Peyer's patch (tissue), 4 donors: ENCODE measurements around the gene ERC1. TPM values are rescaled to one million over a fixed set of nuclear protein-coding genes. Genes with fewer than 3 reads are reported as not detected.

Experiments
- DNase-seq, 3 donors: peaks; one replicate each; pipeline ENCODE4 v3.0.0-alpha.2; 2017 to 2019
- H3K27ac ChIP-seq, 4 donors: fragments of 200-600 bp; sonication (generic); one replicate each; pipeline ENCODE4 v1.5.1; 2016 to 2019
- H3K27me3 ChIP-seq, 2 donors: fragments of 200-600 bp; sonication (generic); one replicate each; pipeline ENCODE4 v1.5.1; 2019
- H3K36me3 ChIP-seq, 3 donors: fragments of 200-600 bp; sonication (generic); one replicate each; pipeline ENCODE4 v1.5.1; 2016 to 2019
- H3K4me1 ChIP-seq, 4 donors: fragments of 200-600 bp; sonication (generic); one replicate each; pipeline ENCODE4 v1.5.1; 2016 to 2019
- H3K4me3 ChIP-seq, 4 donors: fragments of 200-600 bp; sonication (generic); 1 replicate in 3 of 4; 2 replicates in 1 of 4; pipeline ENCODE4 v1.5.1; 2016 to 2019; ENCODE audit warnings: mild to moderate bottlenecking in 1 of 4
- H3K9me3 ChIP-seq, 4 donors: fragments of 200-600 bp; sonication (generic); one replicate each; pipeline ENCODE4 v1.5.1; 2016 to 2019; ENCODE audit warnings: mild to moderate bottlenecking in 1 of 4
- POLR2A ChIP-seq, 2 donors: fragments of 450-650 bp; IDR thresholded peaks; one replicate each; pipeline ENCODE4 v1.5.1; 2017; ENCODE audit warnings: antibody characterized with exemption in 2 of 2, mild to moderate bottlenecking in 2 of 2, moderate library complexity in 2 of 2
- total RNA-seq, 4 donors: library from RNA; depleted of rRNA; stranded (reverse); fragments of >200 nt; gene quantifications; one replicate each; pipeline ENCODE4 v1.1.0, GENCODE V29; 2016
- TF ChIP-seq, protein P1 (sequence below), 6 experiments: fragments of 450-650 bp in 4 of 6; fragments of 200-600 bp in 2 of 6; sonication (generic) in 1 of 6; IDR thresholded peaks; one replicate each; pipeline ENCODE4 v1.5.1; 2017 to 2019; ENCODE audit warnings: antibody characterized with exemption in 6 of 6, mild to moderate bottlenecking in 3 of 6, moderate library complexity in 1 of 6

ERC1 gene
- total RNA-seq, 4 donors from 2014 or later, result 26.5 to 184 (median 31.7) TPM

DNA sequence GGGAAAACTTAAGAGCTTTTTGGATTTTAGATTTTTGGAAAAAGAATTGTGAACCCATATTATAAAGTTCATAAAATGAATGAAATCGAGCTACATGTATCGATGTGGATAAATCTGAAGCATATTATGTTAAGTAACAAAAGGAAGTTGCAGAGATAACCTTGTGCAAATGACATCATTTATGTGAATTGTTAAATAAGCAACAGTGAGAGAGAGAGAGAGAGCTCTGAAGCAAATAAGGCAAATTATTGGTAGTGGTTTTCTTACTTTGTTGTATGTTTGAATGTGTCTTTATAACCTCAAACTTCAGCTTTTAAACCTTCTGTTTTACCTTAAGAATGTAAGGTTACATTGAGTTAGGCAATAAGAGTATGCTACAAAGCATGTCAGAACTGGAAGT is 78.8 kb downstream of the ERC1 start:
- no peaks in the 10 kb centered on the region for H3K9me3 ChIP-seq
- H3K36me3 ChIP-seq, result no peaks in the 10 kb centered on the region
- TF ChIP-seq, protein P1, sequence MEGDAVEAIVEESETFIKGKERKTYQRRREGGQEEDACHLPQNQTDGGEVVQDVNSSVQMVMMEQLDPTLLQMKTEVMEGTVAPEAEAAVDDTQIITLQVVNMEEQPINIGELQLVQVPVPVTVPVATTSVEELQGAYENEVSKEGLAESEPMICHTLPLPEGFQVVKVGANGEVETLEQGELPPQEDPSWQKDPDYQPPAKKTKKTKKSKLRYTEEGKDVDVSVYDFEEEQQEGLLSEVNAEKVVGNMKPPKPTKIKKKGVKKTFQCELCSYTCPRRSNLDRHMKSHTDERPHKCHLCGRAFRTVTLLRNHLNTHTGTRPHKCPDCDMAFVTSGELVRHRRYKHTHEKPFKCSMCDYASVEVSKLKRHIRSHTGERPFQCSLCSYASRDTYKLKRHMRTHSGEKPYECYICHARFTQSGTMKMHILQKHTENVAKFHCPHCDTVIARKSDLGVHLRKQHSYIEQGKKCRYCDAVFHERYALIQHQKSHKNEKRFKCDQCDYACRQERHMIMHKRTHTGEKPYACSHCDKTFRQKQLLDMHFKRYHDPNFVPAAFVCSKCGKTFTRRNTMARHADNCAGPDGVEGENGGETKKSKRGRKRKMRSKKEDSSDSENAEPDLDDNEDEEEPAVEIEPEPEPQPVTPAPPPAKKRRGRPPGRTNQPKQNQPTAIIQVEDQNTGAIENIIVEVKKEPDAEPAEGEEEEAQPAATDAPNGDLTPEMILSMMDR (IDR thresholded peaks at IDR 0.05), result no peak
- no peak for TF ChIP-seq POLR2A (IDR thresholded peaks at IDR 0.05)
- H3K27ac ChIP-seq, result no peak overlapping the region
- DNase-seq, result no peak
- no peaks in the 10 kb centered on the region for H3K27me3 ChIP-seq
- no peak overlapping the region for H3K4me3 ChIP-seq
- no peaks in the 10 kb centered on the region for H3K4me1 ChIP-seq

DNA sequence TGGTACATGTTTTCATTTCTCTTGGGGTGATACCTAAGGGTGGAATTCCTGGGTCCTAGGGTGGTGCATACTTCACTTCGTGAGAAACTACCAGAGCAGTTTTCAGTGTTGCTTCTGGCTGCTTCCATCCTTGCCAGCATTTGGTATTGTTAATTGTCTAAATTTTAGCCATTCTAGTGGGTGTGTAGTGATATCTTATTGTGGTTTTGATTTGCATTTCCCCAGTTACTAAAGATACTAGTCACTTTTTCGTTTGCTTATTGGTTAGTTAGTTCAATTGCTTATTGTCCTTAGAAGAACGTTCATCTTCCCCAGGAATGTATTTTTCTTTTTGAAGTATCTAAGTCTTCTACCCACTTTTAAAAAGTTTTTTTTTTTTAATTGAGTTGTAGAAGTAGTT is 80.2 kb downstream of the ERC1 start:
- no peak for DNase-seq

DNA sequence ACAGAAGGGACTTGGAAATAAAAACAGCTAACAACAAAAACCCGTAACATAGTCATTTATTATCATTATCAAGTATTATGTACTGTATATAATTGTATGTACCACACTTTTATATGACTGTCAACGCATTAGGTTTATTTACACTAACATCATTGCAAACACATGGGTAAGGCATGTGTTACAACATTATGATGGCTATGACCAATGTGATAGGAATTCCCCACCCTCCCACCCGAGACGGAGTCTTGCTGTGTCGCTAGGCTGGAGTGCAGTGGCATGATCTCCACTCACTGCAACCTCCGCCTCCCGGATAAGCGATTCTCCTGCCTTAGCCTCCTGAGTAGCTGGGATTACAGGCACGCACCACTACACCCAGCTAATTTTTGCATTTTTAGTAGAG is 82.6 kb downstream of the ERC1 start:
- Histone ChIP-seq H3K27me3 (no peaks in the 10 kb centered on the region), H3K27ac (no peak overlapping the region), H3K9me3 (no peaks in the 10 kb centered on the region), H3K4me1 (no peaks in the 10 kb centered on the region), H3K4me3 (no peak overlapping the region), H3K36me3 (no peaks in the 10 kb centered on the region)
- TF ChIP-seq, protein P1 (IDR thresholded peaks at IDR 0.05), result no peak
- no peak for TF ChIP-seq POLR2A (IDR thresholded peaks at IDR 0.05)
- no peak for DNase-seq

More for the DNA sequence above, 80.2 kb downstream of the ERC1 start:
- TF ChIP-seq, protein P1 (IDR thresholded peaks at IDR 0.05), result no peak
- TF ChIP-seq POLR2A (IDR thresholded peaks at IDR 0.05), result no peak
- no peak overlapping the region for H3K27ac ChIP-seq
- H3K9me3 ChIP-seq, result no peaks in the 10 kb centered on the region
- H3K4me1 ChIP-seq, result no peaks in the 10 kb centered on the region
- no peak overlapping the region for H3K4me3 ChIP-seq
- no peaks in the 10 kb centered on the region for H3K36me3 ChIP-seq
- H3K27me3 ChIP-seq, result no peaks in the 10 kb centered on the region

DNA sequence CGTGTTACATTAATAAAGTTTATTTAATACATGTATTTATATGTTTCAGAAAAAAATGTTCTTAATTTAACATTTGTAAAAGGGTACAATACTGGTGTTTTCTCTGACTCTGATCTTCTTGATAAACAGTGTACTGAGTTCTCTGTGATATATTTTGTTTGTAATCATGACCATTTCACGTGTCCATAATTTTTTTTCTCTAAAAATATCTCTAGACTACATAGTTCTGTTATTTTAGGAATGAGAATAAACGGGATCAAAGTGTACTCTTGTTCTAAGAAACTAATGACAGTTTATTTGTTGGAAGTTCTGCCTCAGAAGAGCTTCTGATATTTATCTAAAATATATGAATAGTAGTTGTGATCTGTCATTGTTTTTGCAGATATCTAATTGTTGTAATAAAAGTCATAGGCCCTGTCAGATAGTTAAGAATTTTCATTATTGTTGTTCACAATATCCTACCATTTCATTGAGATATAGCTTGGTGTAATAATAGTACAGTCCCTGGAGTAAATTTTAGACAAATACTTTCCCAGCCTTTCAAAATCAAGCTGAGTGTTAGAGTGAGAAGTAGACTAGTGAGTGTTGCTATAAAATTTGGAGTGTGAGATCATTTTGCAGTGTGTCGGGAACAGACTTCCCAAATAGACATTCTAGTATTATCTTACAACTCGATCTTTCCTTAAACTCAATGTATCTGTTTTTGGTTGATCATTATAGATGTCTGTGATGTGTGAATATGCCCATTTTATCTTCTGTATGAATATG is 86.2 kb downstream of the ERC1 start:
- Histone ChIP-seq H3K4me1 (no peaks in the 10 kb centered on the region), H3K9me3 (no peaks in the 10 kb centered on the region), H3K27me3 (no peaks in the 10 kb centered on the region), H3K27ac (no peak overlapping the region), H3K4me3 (no peak overlapping the region), H3K36me3 (no peaks in the 10 kb centered on the region)
- DNase-seq, result no peak
- TF ChIP-seq, protein P1 (IDR thresholded peaks at IDR 0.05), result no peak
- no peak for TF ChIP-seq POLR2A (IDR thresholded peaks at IDR 0.05)

DNA sequence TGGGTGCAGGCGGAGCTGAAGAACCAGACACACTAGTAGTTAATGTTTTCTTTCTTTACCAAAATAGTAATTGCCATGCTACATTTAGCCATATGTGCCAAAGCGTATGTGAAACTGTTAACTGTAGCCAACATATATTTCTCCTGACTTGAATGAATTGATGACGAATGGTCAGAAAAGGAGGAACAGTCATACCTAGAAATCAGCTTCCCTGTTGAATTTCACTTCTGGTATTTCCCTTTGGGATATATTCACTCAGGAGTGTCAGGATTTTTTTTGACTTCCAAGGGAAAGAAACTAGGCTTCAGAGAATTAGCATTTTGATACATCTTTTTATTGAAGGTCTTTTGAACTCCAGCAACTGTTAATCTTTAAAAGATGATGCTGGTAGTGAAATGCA is 87.0 kb downstream of the ERC1 start:
- no peaks in the 10 kb centered on the region for H3K27me3 ChIP-seq
- no peak for DNase-seq
- no peaks in the 10 kb centered on the region for H3K36me3 ChIP-seq
- H3K4me3 ChIP-seq, result no peak overlapping the region
- H3K27ac ChIP-seq, result no peak overlapping the region
- no peaks in the 10 kb centered on the region for H3K4me1 ChIP-seq
- H3K9me3 ChIP-seq, result no peaks in the 10 kb centered on the region
- TF ChIP-seq, protein P1 (IDR thresholded peaks at IDR 0.05), result no peak
- TF ChIP-seq POLR2A (IDR thresholded peaks at IDR 0.05), result no peak
